ENCODE data around the gene RGS7. TPM values are rescaled to one million over a fixed set of nuclear protein-coding genes. Genes with fewer than 3 reads are reported as not detected.

RGS7 gene
- total RNA-seq, 2 experiments from 2014 or later: not detected

GRCh38 chr1:241352401-241352800 is 4.6 kb downstream of the RGS7 start:
- ATAC-seq (ENCODE audit: poor library complexity): no peak
- Mint-ChIP-seq H3K9me3 (no peaks in the 10 kb centered on the region), H3K36me3 (ENCODE audit: low read depth) (no peaks in the 10 kb centered on the region), H3K4me1 (ENCODE audit: low read depth) (no peaks in the 10 kb centered on the region), H3K27me3 (peaks cover 29% of the 10 kb centered on the region), H3K27ac (no peak overlapping the region), H3K4me3 (no peak overlapping the region)
- TF ChIP-seq, protein P1, sequence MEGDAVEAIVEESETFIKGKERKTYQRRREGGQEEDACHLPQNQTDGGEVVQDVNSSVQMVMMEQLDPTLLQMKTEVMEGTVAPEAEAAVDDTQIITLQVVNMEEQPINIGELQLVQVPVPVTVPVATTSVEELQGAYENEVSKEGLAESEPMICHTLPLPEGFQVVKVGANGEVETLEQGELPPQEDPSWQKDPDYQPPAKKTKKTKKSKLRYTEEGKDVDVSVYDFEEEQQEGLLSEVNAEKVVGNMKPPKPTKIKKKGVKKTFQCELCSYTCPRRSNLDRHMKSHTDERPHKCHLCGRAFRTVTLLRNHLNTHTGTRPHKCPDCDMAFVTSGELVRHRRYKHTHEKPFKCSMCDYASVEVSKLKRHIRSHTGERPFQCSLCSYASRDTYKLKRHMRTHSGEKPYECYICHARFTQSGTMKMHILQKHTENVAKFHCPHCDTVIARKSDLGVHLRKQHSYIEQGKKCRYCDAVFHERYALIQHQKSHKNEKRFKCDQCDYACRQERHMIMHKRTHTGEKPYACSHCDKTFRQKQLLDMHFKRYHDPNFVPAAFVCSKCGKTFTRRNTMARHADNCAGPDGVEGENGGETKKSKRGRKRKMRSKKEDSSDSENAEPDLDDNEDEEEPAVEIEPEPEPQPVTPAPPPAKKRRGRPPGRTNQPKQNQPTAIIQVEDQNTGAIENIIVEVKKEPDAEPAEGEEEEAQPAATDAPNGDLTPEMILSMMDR (IDR thresholded peaks at IDR 0.05): no peak
- intact Hi-C loops (cut with DNase I, micrococcal nuclease): no loop called here
- no peak overlapping the region for H3K27ac ChIP-seq (ENCODE audit: low read depth in 1 of 2, low read length in 2 of 2)
- H3K27me3 ChIP-seq (ENCODE audit: control insufficient read depth in 1 of 2, insufficient read depth in 2 of 2, low read length in 2 of 2): peaks cover 4 to 19% of the 10 kb centered on the region in 2 experiments
- H3K4me1 ChIP-seq (ENCODE audit: insufficient read depth, low read length): no peaks in the 10 kb centered on the region
- POLR2A ChIA-PET: no interaction called here
- no peaks in the 10 kb centered on the region for H3K9me3 ChIP-seq (ENCODE audit: control insufficient read depth in 1 of 2, insufficient read depth in 1 of 2, low read length in 2 of 2)
- no peaks in the 10 kb centered on the region for H3K36me3 ChIP-seq (ENCODE audit: insufficient read depth, low read length)
- DNase-seq: no peak
- CTCF ChIA-PET: no interaction called here
- no peak overlapping the region for H3K4me3 ChIP-seq (ENCODE audit: low read length)

DNA sequence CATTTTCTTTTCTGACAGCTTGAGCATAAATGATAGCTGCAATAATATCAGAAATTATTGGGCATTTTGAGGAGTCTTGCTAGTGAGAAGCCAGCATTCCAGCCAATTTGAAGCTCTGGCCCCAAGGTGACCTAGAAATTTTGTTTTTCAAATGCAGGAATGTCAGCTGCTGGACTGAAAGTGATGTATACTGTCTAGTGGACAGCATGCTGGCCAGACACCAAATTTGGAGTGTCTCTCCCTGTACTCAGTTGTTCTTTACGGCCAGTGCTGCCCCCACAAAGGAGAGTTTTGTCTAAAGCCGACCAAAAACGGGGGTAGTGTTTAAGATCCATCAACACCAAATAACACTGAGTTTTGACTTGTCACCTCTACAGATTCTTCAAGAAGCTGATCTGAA is 5.2 kb downstream of the RGS7 start:
- H3K27ac ChIP-seq (ENCODE audit: low read depth in 1 of 2, low read length in 2 of 2): no peak overlapping the region
- ChIA-PET POLR2A (no interaction called here), CTCF (interaction anchor here (1.4 kb wide), 1 partner anchor 9 kb away, joined by 4 read pairs; no protein-coding TSS in a partner anchor)
- no peaks in the 10 kb centered on the region for H3K36me3 ChIP-seq (ENCODE audit: insufficient read depth, low read length)
- no peaks in the 10 kb centered on the region for H3K4me1 ChIP-seq (ENCODE audit: insufficient read depth, low read length)
- TF ChIP-seq, protein P1 (IDR thresholded peaks at IDR 0.05): no peak
- Mint-ChIP-seq H3K9me3 (no peaks in the 10 kb centered on the region), H3K4me1 (ENCODE audit: low read depth) (no peaks in the 10 kb centered on the region), H3K27ac (no peak overlapping the region), H3K4me3 (no peak overlapping the region), H3K36me3 (ENCODE audit: low read depth) (no peaks in the 10 kb centered on the region), H3K27me3 (peaks cover 27% of the 10 kb centered on the region)
- DNase-seq (no peak), ATAC-seq (ENCODE audit: poor library complexity) (no peak)
- intact Hi-C loops (cut with DNase I, micrococcal nuclease): no loop called here
- H3K9me3 ChIP-seq (ENCODE audit: control insufficient read depth in 1 of 2, insufficient read depth in 1 of 2, low read length in 2 of 2): no peaks in the 10 kb centered on the region
- H3K27me3 ChIP-seq (ENCODE audit: control insufficient read depth in 1 of 2, insufficient read depth in 2 of 2, low read length in 2 of 2): peaks cover 4 to 19% of the 10 kb centered on the region in 2 experiments
- no peak overlapping the region for H3K4me3 ChIP-seq (ENCODE audit: low read length)

DNA sequence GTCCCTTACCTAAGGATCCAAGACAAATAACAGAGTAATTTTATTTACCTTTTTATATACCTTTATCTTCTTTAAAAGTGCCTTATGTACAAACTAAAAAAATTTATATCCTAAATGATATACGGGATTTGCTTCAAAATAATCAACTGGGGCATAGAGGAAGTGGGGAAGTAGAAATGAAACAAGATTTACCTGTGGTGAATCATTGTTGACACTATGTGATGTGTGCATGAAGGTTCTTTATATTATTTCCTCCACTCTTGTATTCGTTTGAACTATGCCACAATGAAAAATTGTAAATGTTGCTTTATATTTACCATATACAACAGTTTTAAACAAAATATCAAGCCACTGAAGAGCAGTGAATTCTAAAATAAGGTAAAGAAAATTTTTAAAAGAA is 13.0 kb downstream of the RGS7 start:
- ATAC-seq (ENCODE audit: poor library complexity) (no peak), DNase-seq (no peak)
- Histone ChIP-seq H3K4me1 (ENCODE audit: insufficient read depth, low read length) (no peaks in the 10 kb centered on the region), H3K36me3 (ENCODE audit: insufficient read depth, low read length) (no peaks in the 10 kb centered on the region), H3K27ac (ENCODE audit: low read depth in 1 of 2, low read length in 2 of 2) (no peak overlapping the region), H3K9me3 (ENCODE audit: control insufficient read depth in 1 of 2, insufficient read depth in 1 of 2, low read length in 2 of 2) (peaks cover 0 to 4% of the 10 kb centered on the region in 2 experiments), H3K27me3 (ENCODE audit: control insufficient read depth in 1 of 2, insufficient read depth in 2 of 2, low read length in 2 of 2) (no peaks in the 10 kb centered on the region), H3K4me3 (ENCODE audit: low read length) (no peak overlapping the region)
- intact Hi-C loops (cut with DNase I, micrococcal nuclease): no loop called here
- H3K27me3 Mint-ChIP-seq: no peaks in the 10 kb centered on the region
- H3K9me3 Mint-ChIP-seq: peaks cover 7% of the 10 kb centered on the region
- CTCF ChIA-PET: no interaction called here
- TF ChIP-seq, protein P1 (IDR thresholded peaks at IDR 0.05): no peak
- H3K36me3 Mint-ChIP-seq (ENCODE audit: low read depth): no peaks in the 10 kb centered on the region
- POLR2A ChIA-PET: no interaction called here
- no peaks in the 10 kb centered on the region for H3K4me1 Mint-ChIP-seq (ENCODE audit: low read depth)
- H3K4me3 Mint-ChIP-seq: no peak overlapping the region
- H3K27ac Mint-ChIP-seq: no peak overlapping the region
